HUES48 (cell line): ENCODE measurements around the gene EBI3.
A peak's percentile ranks its signal among the peaks of the same experiment; 100 is the strongest.
"Not testable (repeated sequence)": the region's sequence is repeated elsewhere in the genome, so short reads cannot be mapped to it uniquely, and the experiment has no call there.

Experiments used
- H3K27ac ChIP-seq: one replicate; pipeline ENCODE4 v1.7.0; 2013; ENCODE audit warnings: low read depth, low read length, inconsistent platforms
- H3K27me3 ChIP-seq: 2 replicates; pipeline ENCODE4 v1.6.1; 2013; ENCODE audit warnings: mild to moderate bottlenecking, low read length; ENCODE audit not compliant: control insufficient read depth, insufficient read depth
- H3K36me3 ChIP-seq: 2 replicates; pipeline ENCODE4 v1.6.1; 2013; ENCODE audit warnings: low read length; ENCODE audit not compliant: control insufficient read depth, insufficient read depth
- H3K4me1 ChIP-seq: 2 replicates; pipeline ENCODE4 v1.6.1; 2013; ENCODE audit warnings: mild to moderate bottlenecking, low read length; ENCODE audit not compliant: control insufficient read depth, insufficient read depth
- H3K4me3 ChIP-seq: 2 replicates; pipeline ENCODE4 v1.5.1; 2013; ENCODE audit warnings: mild to moderate bottlenecking, low read depth, low read length
- H3K9ac ChIP-seq: 2 replicates; pipeline ENCODE4 v1.6.1; 2013; ENCODE audit warnings: mild to moderate bottlenecking, low read depth, low read length, moderate library complexity
- H3K9me3 ChIP-seq: 2 replicates; pipeline ENCODE4 v1.6.1; 2013; ENCODE audit warnings: low read length; ENCODE audit not compliant: control insufficient read depth, insufficient read depth

EBI3 gene

DNA sequence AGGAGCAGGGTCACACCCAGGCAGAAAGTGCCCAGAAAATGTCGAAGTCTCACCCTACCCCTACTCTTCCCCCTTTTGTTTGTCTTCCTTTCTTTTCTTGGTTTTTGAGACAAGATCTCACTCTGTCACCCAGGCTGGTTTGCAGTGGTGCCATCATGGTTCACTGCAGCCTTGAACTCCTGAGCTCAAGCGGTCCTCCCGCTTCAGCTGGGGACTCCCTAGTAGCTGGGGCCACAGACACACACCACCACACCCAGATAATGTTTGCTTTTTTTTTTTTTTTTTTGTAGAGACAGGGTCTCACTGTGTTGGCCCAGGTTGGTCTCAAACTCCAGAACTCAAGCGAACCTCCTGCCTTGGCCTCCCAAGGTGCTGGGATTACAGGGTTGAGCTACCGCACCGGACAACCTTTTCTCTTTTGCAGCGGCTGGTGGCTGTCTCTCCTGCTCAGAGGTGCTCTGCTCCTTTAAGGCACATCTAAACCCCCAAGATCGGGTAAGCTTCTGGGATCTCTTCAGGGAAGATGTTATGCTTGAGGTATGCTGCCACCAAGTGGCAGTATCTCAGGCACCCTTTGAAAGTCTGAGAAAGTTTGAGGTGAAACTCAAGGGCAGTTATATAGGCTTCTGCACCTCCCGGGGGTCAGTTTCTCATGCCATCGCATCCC lies 22.4 kb upstream of the EBI3 start:
- Histone ChIP-seq H3K36me3 (peaks cover 3% of the 10 kb centered on the region; the same call in 1 of the 2 replicates), H3K4me1 (peaks cover 6% of the 10 kb centered on the region; the same call in 1 of the 2 replicates), H3K27me3 (no peaks in the 10 kb centered on the region), H3K4me3 (no peak overlapping the region), H3K9me3 (no peaks in the 10 kb centered on the region), H3K9ac (no peak overlapping the region), H3K27ac (no peak overlapping the region)

DNA sequence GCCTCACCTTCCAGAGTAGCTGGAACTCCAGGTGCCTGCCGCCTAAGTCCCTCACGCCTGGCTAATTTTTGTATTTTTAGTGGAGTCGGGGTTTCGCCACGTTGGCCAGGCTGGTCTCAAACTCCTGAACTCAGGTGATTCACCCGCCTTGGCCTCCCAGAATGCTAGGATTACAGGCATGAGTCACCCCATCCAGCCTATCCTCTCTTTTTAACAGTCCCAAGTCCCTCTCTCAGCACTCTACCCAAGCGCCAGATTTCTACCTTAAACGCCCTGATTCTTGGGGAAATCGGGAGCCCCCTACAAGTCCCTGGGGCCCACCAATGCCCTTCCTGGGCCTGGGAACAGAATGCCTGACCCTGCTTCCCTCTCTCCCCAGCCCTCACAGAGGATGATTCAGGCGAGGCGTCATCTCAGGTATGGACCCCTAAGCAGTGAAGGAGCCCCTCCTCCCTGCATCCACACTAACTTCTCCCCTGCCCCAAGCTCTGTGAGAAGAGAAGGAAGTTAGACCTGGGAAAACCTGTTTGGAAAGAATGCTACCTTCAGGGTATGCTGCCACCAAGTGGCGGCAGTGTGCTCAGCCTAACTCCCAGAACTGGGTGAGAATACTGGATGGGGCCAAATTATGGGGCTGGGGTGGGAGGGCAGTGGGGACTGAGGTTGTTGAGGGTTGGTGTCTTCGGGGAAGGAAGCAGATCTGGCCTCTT lies 20.8 kb upstream of the EBI3 start:
- Histone ChIP-seq H3K9me3 (no peaks in the 10 kb centered on the region), H3K9ac (no peak overlapping the region), H3K36me3 (peaks cover 3% of the 10 kb centered on the region; the same call in 1 of the 2 replicates), H3K4me3 (no peak overlapping the region), H3K4me1 (peaks cover 6% of the 10 kb centered on the region; the same call in 1 of the 2 replicates), H3K27ac (peak overlapping the region; percentile 48), H3K27me3 (no peaks in the 10 kb centered on the region)

DNA sequence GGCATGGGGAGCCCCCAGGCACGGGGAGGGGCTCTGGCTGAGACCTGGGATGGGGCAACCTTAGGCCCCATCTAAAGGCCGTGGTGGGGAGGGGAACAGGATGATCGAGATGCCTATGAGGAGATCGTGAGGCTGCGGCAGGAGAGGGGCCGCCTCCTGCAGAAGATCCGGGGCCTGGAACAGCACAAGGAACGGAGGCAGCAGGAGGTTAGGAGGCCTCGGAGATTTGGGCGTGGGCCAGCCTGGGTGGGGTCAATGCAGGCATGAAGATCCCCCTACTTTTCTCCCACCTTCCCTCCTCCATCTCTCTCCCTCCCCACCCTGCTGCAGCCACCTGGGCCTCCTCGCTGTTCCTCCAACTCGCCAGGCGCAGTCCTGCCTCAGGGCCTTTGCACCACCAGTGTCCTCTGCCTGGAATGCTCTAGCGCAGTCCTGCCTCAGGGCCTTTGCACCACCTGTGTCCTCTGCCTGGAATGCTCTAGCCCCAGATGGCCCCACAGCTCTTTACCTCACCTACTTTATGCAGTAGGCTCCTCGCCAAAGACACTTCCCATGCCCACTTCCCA lies 19.1 kb upstream of the EBI3 start:
- Histone ChIP-seq H3K9ac (no peak overlapping the region), H3K27me3 (no peaks in the 10 kb centered on the region), H3K36me3 (peaks cover 6% of the 10 kb centered on the region; the same call in 1 of the 2 replicates), H3K4me3 (no peak overlapping the region), H3K4me1 (0 out of 2 replicates have a peak, but pooled peaks cover 3% of the 10 kb centered on the region), H3K27ac (no peak overlapping the region), H3K9me3 (no peaks in the 10 kb centered on the region)

DNA sequence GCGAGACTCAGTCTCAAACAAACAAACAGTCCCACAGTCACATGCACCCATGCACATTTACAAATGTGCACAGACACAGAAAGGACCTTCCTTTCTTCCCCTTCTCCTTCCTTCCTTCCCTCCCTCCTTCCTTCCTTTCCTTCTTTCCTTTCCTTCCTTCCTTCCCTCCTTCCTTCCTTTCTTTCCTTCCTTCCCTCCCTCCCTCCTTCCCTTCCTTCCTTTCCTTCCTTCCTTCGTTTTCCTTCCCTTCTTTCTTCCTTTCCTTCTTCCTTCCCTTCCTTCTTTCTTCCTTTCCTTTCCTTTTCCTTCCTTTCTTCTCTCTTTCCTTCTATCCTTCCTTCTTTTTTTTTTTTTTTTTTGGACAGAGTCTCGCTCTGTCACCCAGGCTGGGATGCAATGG lies 16.2 kb upstream of the EBI3 start:
- no peak overlapping the region for H3K9ac ChIP-seq
- H3K9me3 ChIP-seq: no peaks in the 10 kb centered on the region
- 0 out of 2 replicates have a peak, but pooled peaks cover 3% of the 10 kb centered on the region for H3K4me1 ChIP-seq
- no peak overlapping the region for H3K4me3 ChIP-seq
- H3K36me3 ChIP-seq: peaks cover 6% of the 10 kb centered on the region; the same call in 1 of the 2 replicates
- no peaks in the 10 kb centered on the region for H3K27me3 ChIP-seq
- no peak overlapping the region for H3K27ac ChIP-seq

DNA sequence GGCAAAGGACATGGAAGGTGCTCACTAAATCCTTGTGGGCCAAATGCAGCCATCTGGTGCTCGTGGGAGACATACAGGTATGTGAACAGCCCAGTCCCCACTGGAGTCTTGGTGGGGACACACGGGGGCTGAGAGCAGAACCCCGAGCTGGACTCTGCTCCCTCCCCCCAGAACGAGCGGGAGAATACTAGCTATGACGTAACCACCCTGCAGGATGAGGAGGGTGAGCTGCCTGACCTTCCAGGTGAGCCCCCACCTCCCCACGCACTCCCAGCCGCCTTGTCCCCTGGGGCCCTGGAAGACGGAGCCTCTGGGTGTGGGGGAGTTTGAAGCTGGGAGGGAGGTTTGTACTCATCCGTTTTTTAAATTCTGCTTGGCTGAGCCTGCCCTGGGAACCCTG lies 13.5 kb upstream of the EBI3 start:
- H3K36me3 ChIP-seq: peaks cover 7% of the 10 kb centered on the region; the same call in 1 of the 2 replicates
- no peaks in the 10 kb centered on the region for H3K9me3 ChIP-seq
- no peaks in the 10 kb centered on the region for H3K4me1 ChIP-seq
- H3K9ac ChIP-seq: no peak overlapping the region
- H3K4me3 ChIP-seq: no peak overlapping the region
- no peak overlapping the region for H3K27ac ChIP-seq
- no peaks in the 10 kb centered on the region for H3K27me3 ChIP-seq

DNA sequence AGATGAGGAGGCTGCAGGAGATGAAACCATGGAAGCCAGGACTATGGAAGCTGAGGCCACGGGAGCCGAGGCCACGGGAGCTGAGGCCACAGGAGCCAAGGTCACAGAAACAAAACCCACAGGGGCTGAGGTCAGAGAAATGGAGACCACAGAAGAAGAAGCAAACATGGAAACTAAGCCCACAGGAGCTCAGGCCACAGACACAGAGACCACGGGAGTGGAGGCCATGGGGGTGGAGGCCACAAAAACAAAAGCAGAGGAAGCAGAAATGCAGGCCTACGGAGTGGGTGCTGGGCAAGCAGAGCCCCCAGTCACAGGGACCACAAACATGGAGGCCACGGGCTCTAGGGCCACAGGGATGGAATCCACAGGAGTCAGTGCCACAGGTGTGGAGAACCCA lies 12.5 kb upstream of the EBI3 start:
- no peak overlapping the region for H3K4me3 ChIP-seq
- H3K9ac ChIP-seq: no peak overlapping the region
- no peaks in the 10 kb centered on the region for H3K27me3 ChIP-seq
- H3K36me3 ChIP-seq: peaks cover 13% of the 10 kb centered on the region; the same call in 1 of the 2 replicates
- H3K27ac ChIP-seq: no peak overlapping the region
- no peaks in the 10 kb centered on the region for H3K4me1 ChIP-seq
- H3K9me3 ChIP-seq: no peaks in the 10 kb centered on the region

DNA sequence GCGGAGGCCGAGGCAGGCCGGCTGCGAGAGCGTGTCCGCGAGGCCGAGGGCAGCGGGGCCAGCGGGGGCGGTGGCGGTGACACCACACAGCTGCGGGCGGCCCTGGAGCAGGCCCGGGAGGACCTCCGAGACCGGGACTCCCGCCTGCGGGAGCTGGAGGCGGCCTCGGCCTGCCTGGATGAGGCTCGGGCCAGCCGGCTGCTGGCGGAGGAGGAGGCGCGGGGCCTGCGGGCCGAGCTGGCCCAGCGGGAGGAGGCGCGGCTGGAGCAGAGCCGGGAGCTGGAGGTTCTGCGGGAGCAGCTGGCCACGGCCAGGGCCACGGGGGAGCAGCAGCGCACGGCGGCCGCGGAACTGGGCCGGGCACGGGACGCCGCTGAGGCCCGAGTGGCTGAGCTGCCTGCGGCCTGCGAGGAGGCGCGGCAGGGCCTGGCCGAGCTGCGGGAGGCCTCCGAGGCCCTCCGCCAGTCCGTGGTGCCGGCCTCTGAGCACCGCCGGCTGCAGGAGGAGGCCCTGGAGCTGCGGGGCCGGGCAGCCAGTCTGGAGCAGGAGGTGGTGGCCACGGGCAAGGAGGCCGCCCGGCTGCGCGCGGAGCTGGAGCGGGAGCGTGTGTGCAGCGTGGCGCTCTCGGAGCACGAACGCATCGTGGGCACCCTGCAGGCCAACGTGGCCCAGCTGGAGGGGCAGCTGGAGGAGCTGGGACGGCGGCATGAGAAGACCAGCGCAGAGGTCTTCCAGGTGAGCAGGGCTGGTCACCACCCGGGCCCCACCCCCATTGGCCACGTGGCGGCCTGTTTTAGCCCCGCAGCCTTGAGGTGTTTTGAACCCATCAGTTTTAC lies 11.7 kb upstream of the EBI3 start:
- H3K4me1 ChIP-seq: no peaks in the 10 kb centered on the region
- H3K9me3 ChIP-seq: no peaks in the 10 kb centered on the region
- no peaks in the 10 kb centered on the region for H3K27me3 ChIP-seq
- no peak overlapping the region for H3K4me3 ChIP-seq
- H3K27ac ChIP-seq: no peak overlapping the region
- peaks cover 13% of the 10 kb centered on the region; the same call in 1 of the 2 replicates for H3K36me3 ChIP-seq
- H3K9ac ChIP-seq: no peak overlapping the region

DNA sequence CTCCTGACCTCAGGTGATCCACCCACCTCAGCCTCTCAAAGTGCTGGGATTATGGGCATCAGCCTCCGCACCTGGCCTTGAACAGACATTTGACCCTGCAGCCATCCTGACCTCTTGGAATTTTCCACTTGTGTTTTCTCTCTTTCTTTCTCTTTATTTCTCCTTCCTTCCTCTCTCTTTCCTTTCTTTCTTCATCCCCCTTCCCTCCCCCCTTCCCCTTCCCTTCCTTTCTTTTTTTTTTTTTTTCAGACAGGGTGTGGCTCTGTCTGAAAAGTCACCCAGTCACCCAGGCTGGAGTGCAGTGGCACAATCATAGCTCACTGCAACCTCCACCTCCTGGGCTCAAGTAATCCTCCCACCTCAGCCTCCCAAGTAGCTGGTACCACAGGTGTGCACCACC lies 10.8 kb upstream of the EBI3 start:
- not testable (repeated sequence) for H3K27me3 ChIP-seq, H3K9ac ChIP-seq, H3K4me3 ChIP-seq, H3K9me3 ChIP-seq, H3K27ac ChIP-seq, H3K4me1 ChIP-seq
- peaks cover 13% of the 10 kb centered on the region; the same call in 1 of the 2 replicates for H3K36me3 ChIP-seq

DNA sequence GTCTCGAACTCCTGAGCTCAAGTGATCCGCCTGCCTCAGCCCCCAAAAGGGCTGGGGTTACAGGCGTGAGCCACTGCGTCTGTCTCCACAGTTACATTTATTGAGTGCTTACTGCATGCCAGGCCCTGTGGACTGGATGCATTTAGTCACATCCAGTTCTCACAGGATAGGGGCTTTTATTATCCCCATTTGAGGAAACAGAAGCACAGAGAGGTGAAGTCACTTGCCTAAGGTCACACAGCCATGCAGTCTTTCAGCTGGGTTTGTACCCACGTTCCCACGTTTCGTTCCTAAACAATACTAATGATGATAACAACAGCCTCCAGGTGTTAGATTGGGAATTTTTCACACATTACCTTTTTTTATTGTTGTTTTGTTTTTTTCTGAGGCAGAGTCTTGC lies 9.1 kb upstream of the EBI3 start:
- no peaks in the 10 kb centered on the region for H3K4me1 ChIP-seq
- peaks cover 15% of the 10 kb centered on the region; the same call in 1 of the 2 replicates for H3K36me3 ChIP-seq
- H3K4me3 ChIP-seq: no peak overlapping the region
- no peaks in the 10 kb centered on the region for H3K9me3 ChIP-seq
- no peaks in the 10 kb centered on the region for H3K27me3 ChIP-seq
- H3K27ac ChIP-seq: no peak overlapping the region
- H3K9ac ChIP-seq: no peak overlapping the region

DNA sequence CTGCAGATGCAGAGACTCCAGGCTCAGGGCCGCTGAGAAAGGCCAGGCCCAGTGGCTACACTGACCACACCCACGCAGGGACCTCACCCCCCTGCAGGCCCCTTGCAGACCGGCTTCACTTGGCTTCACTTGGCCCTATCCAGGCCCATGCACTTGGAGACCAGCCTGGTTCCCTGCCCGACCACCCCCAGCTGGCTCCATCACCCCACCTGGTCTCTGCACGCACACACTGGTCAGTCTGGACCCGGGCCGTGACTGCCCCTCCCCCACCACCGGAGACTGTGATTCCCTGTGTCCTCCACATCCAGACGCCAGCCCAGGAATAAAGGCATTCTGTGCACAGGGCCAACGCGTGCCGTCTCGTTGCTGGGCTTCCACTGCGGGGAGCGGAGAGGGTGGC lies 4.9 kb upstream of the EBI3 start:
- H3K36me3 ChIP-seq: peaks cover 15% of the 10 kb centered on the region; the same call in 1 of the 2 replicates
- no peaks in the 10 kb centered on the region; the same call in 1 of the 2 replicates for H3K4me1 ChIP-seq
- no peak overlapping the region for H3K4me3 ChIP-seq
- no peak overlapping the region for H3K27ac ChIP-seq
- H3K9me3 ChIP-seq: no peaks in the 10 kb centered on the region
- no peak overlapping the region for H3K9ac ChIP-seq
- peaks cover 6% of the 10 kb centered on the region; the same call in 1 of the 2 replicates for H3K27me3 ChIP-seq
